Kidney (tissue), 14 donors: ENCODE results near the gene TCF12. TPM values are rescaled to one million over a fixed set of nuclear protein-coding genes. Genes with fewer than 3 reads are reported as not detected.

Experiments used
- DNase-seq, 5 donors: peaks; one replicate each; pipeline ENCODE4 v3.0.0-alpha.2; 2013 to 2020
- FAIRE-seq: peaks from 2 replicates; lab custom pipeline; 2012; peaks lifted over from hg19 to GRCh38; lab: Jason Lieb, UNC
- H3K27ac ChIP-seq, 2 donors: one replicate each; pipeline ENCODE4 v1.7.0; 2013; ENCODE audit warnings: low read depth in 2 of 2, low read length in 2 of 2, inconsistent platforms in 1 of 2
- H3K27me3 ChIP-seq: one replicate; pipeline ENCODE4 v1.7.1; 2013; ENCODE audit warnings: low read length, inconsistent platforms; ENCODE audit not compliant: control insufficient read depth, insufficient read depth
- H3K36me3 ChIP-seq, 3 donors: one replicate each; pipeline versions ENCODE4 v1.7.0 to v1.7.1; 2013; ENCODE audit warnings: low read length in 3 of 3, control low read depth in 1 of 3, inconsistent platforms in 1 of 3; ENCODE audit not compliant: insufficient read depth in 3 of 3, control insufficient read depth in 2 of 3
- H3K4me1 ChIP-seq, 3 donors: one replicate each; pipeline versions ENCODE4 v1.7.0 to v1.7.1; 2013; ENCODE audit warnings: low read length in 3 of 3, inconsistent platforms in 1 of 3, low read depth in 1 of 3; ENCODE audit not compliant: control insufficient read depth in 2 of 3, insufficient read depth in 2 of 3
- H3K4me3 ChIP-seq, 3 donors: one replicate each; pipeline versions ENCODE4 v1.7.0 to v1.8.1; 2013; ENCODE audit warnings: low read length in 3 of 3, control low read depth in 1 of 3, inconsistent platforms in 1 of 3
- H3K9ac ChIP-seq, 3 donors: one replicate each; pipeline versions ENCODE4 v1.7.0 to v1.7.1; 2013; ENCODE audit warnings: low read length in 3 of 3, control low read depth in 1 of 3, inconsistent platforms in 1 of 3
- H3K9me3 ChIP-seq, 3 donors: one replicate each; pipeline versions ENCODE4 v1.7.0 to v1.7.1; 2013; ENCODE audit warnings: low read length in 3 of 3, control low read depth in 1 of 3, inconsistent platforms in 1 of 3; ENCODE audit not compliant: control insufficient read depth in 2 of 3, insufficient read depth in 1 of 3
- CTCF ChIP-seq: IDR thresholded peaks from 3 replicates; pipeline ENCODE4 v1.5.1; 2012; ENCODE audit warnings: mild to moderate bottlenecking, moderate library complexity, borderline replicate concordance; ENCODE audit not compliant: insufficient read depth; ENCODE audit errors: extremely low read depth
- intact Hi-C: fragments of 100-400 bp; cut with DNase I; formaldehyde crosslinking; loops from one replicate; pipeline ENCODE4 v1.11.1; 2022
- polyA plus RNA-seq: library from polyadenylated mRNA; stranded (reverse); fragments of 350-450 nt; fragmentation: Illumina TruSeq; extraction: RNeasy Lipid Tissue Mini Kit (QIAGEN cat#74804); gene quantifications from one replicate; pipeline ENCODE4 v1.2.3, GENCODE V29; 2014; ENCODE audit warnings: low read depth, low replicate concordance; ENCODE audit not compliant: insufficient read depth
- total RNA-seq: library from RNA; stranded (reverse); fragmentation: NEBNext Ultra II Directional; extraction: Animal tissue kit (Norgen Biotek cat#: 25700); gene quantifications from one replicate; pipeline ENCODE4 v1.2.1, GENCODE V29; 2021
- donor health status: control.
- donor health status: control.
- donor health status: control.
- donor health status: control.
- donor health status: control.
- donor health status: DM: yes; HTN: yes; CAD: no.
- donor health status: Normal renal cell carcinoma (clear cell type).

The TCF12 gene
- total and polyA plus RNA-seq, 2 donors from 2014 or later, result 16.3 to 116 TPM

DNA sequence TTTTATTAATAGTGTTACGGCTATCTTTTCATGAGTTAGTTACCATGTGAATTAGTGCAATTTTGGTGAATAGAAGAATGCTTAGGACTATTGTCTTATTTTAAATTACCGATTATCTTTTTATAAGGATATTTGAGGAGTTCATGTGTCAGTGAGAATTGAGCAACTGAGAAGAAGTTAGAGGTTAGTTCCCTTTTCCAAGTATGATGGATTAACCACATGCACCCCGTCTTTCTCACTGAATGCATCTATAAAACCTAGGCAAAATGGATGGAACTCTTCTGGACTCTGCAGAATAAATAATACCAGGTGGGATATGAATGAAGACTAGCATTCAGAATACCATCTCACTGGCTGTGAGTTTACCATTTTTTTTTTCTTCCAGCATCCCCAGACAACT, 74.3 kb downstream of the TCF12 start:
- Histone ChIP-seq H3K4me3 (no peak overlapping the region), H3K27ac (no peak overlapping the region), H3K9ac (no peak overlapping the region), H3K36me3 (no peaks in the 10 kb centered on the region), H3K9me3 (no peaks in the 10 kb centered on the region), H3K4me1 (peaks cover 5 to 12% (median 6%) of the 10 kb centered on the region in 3 donors), H3K27me3 (no peaks in the 10 kb centered on the region)
- FAIRE-seq, result no peak
- TF ChIP-seq CTCF, result no peak
- no peak for DNase-seq
- intact Hi-C loops, result no loop called here

DNA sequence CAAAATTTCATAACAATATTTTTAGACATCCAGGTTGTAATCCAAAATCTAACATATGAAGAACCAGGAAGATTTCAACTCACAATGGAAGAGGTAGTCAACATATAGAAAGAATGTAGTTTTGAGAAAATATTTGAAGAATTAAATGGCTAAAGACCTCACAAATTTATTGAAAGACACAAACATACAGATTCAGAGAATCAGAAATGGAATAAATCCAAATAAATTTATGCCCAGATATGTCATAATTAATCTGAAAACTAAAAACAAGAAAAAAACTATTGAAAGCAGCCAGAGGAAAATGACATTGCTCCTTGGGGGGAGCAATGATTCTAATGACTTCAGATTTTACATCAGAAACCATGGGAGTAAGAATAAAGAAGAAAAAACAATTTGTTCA, 75.8 kb downstream of the TCF12 start:
- H3K4me1 ChIP-seq, result peaks cover 4 to 6% (median 5%) of the 10 kb centered on the region in 3 donors
- H3K27ac ChIP-seq, result no peak overlapping the region
- no peak for FAIRE-seq
- no peaks in the 10 kb centered on the region for H3K36me3 ChIP-seq
- no peak for DNase-seq
- H3K27me3 ChIP-seq, result no peaks in the 10 kb centered on the region
- no peak overlapping the region for H3K4me3 ChIP-seq
- TF ChIP-seq CTCF, result no peak
- no peak overlapping the region for H3K9ac ChIP-seq
- H3K9me3 ChIP-seq, result no peaks in the 10 kb centered on the region
- intact Hi-C loops, result no loop called here

GRCh38 chr15:56996093-56996492, 77.6 kb downstream of the TCF12 start:
- Histone ChIP-seq H3K4me3 (no peak overlapping the region), H3K27me3 (no peaks in the 10 kb centered on the region), H3K9me3 (no peaks in the 10 kb centered on the region), H3K27ac (no peak overlapping the region), H3K4me1 (no peaks in the 10 kb centered on the region), H3K36me3 (no peaks in the 10 kb centered on the region), H3K9ac (no peak overlapping the region)
- TF ChIP-seq CTCF, result no peak
- intact Hi-C loops, result no loop called here
- DNase-seq (no peak), FAIRE-seq (no peak)
